IPS-18c (cell line): ENCODE results near the gene ADPGK.
A peak's percentile ranks its signal among the peaks of the same experiment; 100 is the strongest.

Experiments used
- H3K4me3 ChIP-seq: 2 replicates; pipeline ENCODE4 v1.7.0; 2013; ENCODE audit warnings: low read depth, mild to moderate bottlenecking, low read length, moderate library complexity; ENCODE audit not compliant: insufficient read depth
- H3K9me3 ChIP-seq: one replicate; pipeline ENCODE4 v1.6.1; 2013; ENCODE audit warnings: mild to moderate bottlenecking, low read length, moderate library complexity; ENCODE audit not compliant: control insufficient read depth, insufficient read depth

The ADPGK gene

DNA sequence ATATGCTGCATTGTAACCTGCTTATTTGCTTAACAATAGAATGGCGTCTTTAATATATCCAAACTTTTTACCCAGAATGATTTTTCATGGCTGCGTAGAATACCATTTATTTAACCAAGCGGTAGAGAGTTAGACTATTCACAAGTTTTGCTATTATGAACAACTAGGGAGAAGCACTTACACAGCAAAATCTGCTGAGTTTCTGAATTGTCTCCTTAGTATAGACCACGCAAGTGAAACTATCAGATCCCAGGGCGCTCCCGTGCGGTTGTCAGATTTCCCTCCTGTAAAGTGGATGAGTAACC lies 12.6 kb upstream of the ADPGK start:
- no peak overlapping the region for H3K4me3 ChIP-seq
- no peaks in the 10 kb centered on the region for H3K9me3 ChIP-seq

DNA sequence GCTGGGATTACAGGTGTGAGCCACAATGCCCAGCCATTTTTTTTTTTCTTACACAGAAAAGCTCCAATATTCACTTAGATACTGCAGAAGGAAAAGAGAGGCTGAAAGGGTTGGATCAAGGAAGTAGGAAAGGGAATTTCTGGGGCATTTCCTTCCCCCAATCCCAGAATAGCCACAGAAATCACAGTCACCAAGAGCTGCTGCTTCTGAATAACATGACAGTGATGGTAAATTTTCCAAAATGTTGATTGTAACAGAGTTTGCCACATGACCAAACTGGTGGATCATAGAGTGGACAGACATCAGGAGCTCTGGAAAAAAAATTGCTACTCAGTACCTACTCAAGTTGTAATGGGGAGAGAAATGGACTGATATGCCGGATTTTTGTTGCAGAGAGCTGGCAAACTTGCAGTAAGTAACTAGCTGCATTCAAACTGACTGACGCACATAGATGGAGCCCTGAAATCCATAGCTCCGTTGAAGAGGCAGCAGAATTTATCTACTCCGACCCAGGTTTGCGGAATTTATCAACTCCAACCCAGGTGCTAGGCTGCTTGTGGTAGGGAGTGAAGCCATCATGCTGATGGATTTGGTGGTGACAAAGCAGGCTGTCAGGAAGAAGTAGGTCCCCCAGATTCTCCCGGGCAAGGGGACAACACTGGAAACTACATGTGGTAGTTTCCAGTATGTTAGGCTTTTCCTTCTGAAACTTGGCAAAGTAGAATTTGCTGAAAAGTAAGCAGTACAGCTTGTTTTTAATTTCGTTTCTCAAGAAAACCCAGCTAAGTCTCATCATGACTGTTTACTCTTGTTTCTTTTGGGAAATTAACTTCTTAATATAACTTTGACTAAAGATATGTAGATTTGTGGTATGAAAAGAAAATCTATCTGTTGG lies 10.5 kb upstream of the ADPGK start:
- no peaks in the 10 kb centered on the region for H3K9me3 ChIP-seq
- H3K4me3 ChIP-seq = no peak overlapping the region

DNA sequence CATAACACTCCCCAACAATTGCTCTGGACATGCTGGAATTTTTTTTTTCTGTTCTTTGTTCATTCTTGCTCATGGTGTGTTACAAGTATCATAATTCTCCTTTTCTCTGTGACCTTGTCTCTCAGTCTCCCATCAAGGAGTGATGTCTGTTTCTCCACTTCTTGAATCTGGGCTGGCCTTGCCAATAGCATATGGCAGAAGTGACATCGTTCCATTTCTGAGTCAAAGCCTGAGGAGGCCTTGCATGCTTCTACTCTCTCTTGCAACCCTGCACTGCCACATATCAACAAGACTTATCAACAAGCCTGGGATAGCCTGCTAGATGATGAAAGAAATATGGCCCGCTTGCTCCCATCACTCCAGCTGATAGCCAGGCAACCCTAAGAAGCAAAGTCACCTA lies 8.9 kb upstream of the ADPGK start:
- no peak overlapping the region for H3K4me3 ChIP-seq
- no peaks in the 10 kb centered on the region for H3K9me3 ChIP-seq

DNA sequence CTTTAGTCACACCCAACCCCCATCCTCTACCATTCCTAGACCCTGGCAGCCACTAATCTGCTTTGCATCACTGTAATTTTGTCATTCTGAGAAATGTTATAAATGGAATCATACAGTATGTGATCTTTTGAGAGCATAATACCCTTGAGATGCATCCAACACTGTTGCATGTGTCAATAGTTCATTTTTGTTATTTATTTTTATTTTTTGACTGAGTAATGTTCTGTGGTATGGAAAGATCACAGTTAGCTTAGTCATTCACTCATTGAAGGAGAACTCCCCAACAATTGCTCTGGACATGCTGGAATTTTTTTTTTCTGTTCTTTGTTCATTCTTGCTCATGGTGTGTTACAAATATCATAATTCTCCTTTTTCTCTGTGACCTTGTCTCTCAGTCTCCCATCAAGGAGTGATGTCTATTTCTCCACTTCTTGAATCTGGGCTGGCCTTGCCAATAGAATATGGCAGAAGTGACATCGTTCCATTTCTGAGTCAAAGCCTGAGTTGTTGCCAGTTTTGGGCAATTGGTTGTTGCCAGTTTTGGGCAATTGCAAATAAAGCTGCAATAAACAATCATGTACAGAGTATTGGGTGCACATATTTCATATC lies 6.8 kb upstream of the ADPGK start:
- no peaks in the 10 kb centered on the region for H3K9me3 ChIP-seq
- H3K4me3 ChIP-seq = no peak overlapping the region

DNA sequence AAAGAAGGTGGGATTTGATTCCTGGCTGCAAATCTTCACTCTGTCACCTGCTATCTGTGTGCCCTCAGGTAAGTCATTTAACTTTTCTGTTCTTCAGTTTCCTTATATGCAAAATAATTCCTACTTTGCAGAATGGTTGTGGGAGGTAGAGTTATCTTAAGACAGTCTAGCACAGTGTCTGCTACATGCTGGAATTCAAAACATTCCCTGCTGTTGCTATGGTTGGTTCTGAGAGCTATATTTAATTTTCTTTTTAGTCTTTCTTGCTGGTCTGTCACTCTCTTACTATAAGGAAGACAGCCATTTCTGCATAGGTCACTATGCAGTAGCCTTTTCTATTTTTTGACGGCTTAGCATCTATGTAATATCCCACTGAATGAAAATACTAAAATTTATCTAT lies 4.0 kb upstream of the ADPGK start:
- Histone ChIP-seq H3K4me3 (no peak overlapping the region), H3K9me3 (no peaks in the 10 kb centered on the region)

DNA sequence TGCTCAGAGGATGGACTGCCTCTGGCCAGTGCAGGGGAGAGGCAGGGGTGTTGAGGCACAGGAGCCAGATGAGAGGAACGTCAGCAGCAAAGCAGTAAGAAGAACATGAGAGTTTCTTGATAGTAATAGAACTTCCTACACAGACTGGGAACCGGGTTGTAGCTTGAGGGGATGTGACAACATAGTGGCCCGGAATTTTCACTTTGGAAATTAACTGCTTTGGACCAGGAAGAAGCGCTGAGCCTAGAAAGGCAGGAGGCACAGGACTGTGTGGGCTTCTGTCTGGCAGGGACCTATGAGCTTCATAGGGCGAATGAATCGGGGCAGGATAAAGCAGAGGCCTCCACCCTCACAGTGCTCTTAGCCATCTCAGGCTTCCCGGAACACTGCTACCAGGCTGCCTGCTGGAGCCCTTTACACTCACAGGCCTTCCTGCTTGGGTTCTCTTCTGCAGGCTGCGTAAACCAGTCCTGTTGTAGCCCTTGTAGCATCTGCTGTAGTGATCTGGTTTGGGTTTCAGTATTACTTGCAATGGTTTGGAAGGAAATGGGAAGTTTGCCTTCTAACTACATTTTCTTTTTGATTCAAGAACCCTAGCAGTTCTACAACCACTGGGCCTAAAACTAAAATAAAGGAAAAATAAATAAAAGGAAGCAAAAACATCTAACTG lies 3.3 kb upstream of the ADPGK start:
- H3K4me3 ChIP-seq = no peak overlapping the region
- H3K9me3 ChIP-seq = no peaks in the 10 kb centered on the region

DNA sequence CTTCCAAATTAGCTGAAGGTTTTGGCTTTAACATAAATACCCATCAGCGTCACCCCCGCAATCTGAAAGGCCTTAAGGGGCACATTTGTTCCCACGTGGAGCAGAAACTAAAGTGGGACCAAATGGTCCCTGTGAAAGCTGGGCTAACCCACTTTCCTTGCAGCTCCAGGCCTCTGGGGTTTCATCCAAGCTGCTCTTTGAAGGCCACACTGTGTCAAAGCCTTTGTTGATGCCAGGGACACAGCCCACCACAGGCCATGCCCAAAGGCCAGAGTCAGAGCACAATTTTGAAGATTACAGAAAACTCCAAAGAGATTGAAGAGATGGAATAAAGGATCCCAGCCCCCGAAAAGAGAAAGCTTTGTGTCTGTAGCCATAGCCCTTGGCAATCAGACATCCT lies 2.7 kb upstream of the ADPGK start:
- no peaks in the 10 kb centered on the region for H3K9me3 ChIP-seq
- no peak overlapping the region for H3K4me3 ChIP-seq

DNA sequence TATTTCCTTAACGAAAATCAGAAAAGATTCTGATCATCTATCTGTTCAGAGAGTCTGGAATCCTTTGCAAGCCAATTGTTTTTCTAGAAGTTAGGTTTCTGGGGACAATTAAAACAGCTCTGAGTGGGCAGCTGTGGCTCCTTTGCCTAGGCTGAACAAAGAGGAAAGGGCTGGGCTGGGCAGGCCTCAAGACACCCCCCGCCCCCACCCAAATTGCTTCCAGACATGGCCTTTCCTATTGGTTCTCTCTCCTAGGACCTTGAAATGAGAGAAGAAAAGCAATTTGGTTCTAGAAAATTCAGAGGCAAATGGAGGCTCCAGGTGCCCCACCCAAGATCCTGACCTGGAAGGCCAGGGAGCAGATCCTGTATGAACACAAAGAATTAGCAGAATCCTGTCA lies 2.3 kb upstream of the ADPGK start:
- Histone ChIP-seq H3K4me3 (no peak overlapping the region), H3K9me3 (no peaks in the 10 kb centered on the region)

DNA sequence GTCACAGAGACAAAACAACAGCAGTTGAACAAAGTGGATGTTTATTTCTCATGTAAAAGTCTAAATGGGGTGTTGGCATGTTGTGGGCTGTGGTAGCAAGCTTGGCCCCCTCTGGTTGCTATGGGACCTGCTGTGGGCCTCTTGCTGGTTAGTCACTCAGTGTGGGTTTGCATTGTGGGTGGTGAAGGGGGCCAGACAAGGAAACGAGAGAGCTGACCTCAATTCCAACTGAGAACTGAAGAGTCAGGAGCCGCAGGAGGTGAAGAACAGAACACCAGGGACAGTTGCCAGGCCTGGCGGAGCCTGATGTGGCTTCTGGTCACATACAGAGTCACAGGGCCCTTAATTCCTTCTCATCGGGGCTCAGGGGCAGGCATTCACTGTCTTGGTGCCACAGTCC lies 1.9 kb upstream of the ADPGK start:
- Histone ChIP-seq H3K4me3 (no peak overlapping the region), H3K9me3 (no peaks in the 10 kb centered on the region)

DNA sequence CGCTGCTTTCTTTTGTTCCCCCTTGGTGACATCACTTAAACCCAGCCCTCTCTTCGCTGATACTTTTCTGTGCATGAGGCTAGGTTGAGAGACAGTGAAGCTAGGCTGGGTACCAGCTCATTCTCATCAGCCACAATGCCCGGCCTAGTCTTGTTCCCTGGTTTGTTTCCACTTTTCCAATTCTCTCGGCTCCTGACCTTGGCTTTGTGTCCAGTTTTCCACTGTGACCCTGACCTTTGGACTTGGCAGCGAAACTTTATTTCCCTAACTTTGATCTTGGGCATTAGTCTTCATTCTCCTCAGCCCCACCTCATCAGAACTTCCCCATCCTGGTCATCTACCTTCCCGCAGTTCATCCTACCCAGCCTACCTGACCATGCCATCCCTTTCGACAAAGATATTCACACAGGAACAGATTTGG lies 908 bp upstream of the ADPGK start:
- Histone ChIP-seq H3K9me3 (no peaks in the 10 kb centered on the region), H3K4me3 (0 out of 2 replicates have a peak overlapping the region, but pooled peaks have one; percentile 98)

DNA sequence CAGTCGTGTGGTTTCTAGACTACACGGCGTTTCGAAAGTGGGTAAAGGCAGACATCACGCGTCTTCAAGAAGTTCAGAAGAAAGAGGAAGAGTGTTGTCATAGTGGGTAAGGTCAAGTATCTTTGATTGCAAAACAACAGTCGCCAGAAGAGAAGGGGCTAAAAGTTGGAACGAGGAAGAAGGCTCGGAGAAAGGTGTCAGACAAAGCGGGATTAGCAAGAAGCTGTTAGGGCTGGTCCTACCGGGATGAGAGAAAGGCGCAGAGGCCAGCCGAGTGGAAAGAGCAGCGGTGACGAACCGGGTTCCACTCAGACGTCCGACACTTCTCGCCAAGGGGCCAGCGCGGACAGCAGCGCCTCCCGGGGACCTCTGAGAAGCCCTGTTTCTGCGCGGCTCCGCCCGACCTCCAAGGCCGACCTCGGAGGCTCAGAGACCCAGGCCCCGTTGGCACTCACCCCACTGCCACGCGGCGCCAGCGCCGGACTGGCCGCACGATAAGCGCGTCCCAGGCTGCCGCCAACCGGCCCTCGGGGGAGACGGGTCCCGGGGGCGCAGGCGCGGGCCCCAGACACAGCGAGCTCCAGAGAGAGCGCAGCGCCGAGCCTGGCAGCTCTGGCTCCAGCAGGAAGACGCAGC lies 436 bp downstream of the ADPGK start:
- Histone ChIP-seq H3K4me3 (peak overlapping the region; percentile 98), H3K9me3 (no peaks in the 10 kb centered on the region)

DNA sequence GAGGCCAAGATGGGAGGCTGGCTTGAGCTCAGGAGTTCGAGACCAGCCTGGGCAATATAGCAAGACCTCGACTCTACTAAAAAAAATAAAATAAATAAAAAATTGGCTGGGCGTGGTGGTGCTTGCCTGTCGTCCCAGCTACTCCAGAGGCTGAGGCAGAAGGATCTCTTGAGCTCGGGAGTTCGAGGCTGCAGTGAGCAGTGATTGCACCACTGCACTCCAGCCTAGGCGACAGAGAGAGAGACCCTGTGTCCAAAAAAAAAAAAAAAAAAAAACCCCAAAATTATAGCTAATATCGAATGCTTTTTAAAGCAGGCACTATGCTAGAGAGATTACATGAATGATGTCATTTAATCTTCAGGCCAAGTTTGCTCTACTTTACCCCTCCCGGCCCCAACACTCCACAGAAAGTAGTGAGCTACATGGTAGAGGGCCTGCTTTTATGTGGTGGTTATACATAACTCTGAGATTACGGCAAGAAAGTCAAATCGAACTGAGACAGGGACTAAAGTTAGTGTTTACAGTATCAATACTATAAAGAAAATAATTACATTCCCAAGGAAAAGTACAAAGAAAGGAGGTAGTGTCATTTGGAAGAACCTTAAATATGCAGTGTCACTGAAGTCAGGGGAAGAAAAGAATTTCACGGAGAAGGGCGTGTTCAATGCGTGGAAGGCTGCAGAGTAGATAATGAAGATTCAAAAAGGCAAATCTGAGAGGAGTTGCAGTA lies 1.1 kb downstream of the ADPGK start:
- Histone ChIP-seq H3K9me3 (no peaks in the 10 kb centered on the region), H3K4me3 (peak overlapping the region; percentile 98)

DNA sequence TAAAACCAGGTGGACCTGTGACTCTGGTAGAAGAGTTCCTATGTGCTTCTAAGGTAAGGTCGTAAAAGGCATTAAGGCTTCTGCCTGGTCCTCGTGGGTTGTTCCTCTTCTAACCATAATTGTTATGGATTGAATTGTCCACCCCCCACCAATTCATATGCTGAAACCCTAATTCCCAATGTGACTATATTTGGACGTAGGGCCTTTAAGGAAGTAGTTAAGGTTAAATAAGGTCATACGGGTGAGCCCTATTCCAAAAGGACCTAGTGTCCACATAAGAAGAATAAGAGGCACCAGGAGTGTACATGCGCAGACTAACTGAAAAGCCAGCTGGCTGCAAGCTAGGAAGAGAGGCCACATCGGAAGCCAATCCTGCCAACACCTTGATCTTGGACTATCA lies 1.9 kb downstream of the ADPGK start:
- H3K4me3 ChIP-seq = no peak overlapping the region
- H3K9me3 ChIP-seq = no peaks in the 10 kb centered on the region

DNA sequence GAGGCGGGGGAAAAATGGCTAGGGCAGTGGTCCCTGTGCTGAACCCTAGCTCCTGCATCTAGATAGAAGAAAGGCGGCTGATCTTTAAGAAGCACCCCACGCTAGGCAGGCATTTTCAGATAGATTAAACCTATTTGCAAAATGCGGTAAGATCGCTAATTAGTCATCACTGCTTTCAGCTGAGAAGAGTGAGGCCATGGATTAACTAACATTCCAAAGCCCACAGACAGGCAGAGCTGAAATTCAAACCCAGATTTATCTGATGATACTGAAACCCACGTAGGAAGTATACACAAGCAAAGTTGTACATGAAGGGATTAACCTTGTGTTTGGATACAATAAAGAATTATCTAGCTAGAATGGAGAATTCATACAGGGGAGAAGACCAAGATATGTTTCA lies 4.8 kb downstream of the ADPGK start:
- no peak overlapping the region for H3K4me3 ChIP-seq
- no peaks in the 10 kb centered on the region for H3K9me3 ChIP-seq

DNA sequence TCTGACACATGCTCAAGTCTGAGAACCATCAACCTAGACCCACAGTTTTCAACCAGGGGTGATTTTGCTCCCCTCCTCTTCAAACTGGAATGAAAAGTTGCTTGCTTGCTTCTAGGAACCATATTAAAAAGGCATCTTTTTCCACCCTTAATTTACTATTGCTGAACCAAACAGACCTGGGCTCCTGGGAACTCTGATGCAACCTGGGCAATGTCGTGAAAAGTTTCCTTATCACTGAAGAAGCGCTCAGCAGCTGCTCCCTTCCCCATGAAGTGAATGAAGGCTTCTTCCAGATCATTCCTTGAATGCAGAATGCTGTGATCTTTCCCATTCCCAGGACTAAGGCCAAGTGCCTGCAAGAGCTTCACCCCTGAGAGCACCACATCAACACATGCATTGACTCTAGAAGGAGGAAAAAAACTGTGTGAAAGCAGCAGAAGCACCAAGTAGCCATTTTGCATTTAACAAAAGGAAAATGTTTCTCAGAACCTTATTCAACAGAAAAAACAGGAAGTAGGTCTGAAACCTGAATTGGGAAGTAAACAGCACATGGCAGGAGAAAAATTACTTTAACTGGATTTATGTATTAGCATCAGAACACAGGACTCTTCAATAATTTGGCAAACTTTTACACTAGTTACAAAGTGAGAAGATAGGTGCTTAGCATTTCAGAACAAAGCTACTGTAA lies 8.7 kb downstream of the ADPGK start:
- Histone ChIP-seq H3K9me3 (no peaks in the 10 kb centered on the region), H3K4me3 (no peak overlapping the region)

DNA sequence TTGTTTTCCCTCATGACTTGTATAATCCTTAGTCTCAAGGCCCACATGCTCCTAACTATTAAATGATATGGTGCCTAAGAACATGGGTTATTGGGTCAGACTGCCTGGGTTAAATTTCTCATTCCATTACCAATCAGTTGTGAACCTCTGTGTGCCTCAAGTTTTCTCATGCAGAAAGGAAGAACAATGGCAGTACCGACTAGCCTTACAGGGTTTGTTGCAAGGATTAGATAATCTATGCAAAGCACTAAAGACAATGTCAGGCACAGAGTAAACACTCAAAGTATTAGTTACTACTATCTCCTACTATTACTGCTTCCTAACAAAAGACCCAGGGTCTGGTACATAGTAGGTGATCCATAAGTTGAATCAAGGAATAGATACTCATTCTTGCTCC lies 12.2 kb downstream of the ADPGK start:
- Histone ChIP-seq H3K9me3 (no peaks in the 10 kb centered on the region), H3K4me3 (no peak overlapping the region)
